ENCODE results near the gene GPC1.

DNA sequence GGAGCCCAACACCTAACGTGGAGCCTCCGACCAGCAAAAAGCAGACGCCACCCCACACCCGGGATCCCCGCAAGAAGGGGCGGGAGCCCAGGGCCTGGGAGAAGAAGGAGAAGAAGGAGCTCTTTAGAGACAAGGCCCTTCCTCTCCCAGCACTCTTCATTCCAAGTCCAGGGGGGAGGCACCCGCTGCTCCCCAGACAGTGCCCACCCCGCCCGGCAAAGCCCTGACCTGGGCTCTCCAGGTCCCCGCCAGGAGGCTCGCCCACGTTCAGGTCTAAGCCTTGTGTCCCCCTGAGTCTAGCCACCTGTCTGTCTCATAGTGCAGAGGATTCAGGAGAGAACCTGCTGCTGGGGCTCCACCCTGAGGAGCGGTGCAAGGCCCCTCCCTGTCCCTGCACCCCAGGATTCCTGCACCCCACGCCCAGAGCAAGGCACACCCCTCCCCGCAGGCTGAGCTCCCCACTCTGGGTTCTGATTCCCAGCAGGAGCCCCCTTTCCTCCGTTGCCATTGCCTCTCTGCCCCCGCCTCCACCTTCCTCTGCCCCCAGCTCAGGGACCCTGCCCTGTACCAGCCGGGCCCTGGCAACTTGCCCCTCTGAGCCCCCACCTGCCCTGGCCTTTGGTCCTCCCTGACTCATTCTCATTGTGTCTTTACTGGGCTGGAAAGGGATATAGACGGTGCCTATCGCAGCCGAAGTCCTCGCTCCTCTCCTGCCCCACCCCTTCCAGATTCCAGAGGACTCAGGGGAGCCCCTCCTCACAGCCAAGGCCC is 33.5 kb upstream of the GPC1 start:
- no peak for TF ChIP-seq CTCF (conservative IDR thresholded peaks at IDR 0.05; ENCODE audit: low read depth, low read length)
- TF ChIP-seq POLR2A (IDR thresholded peaks at IDR 0.05; ENCODE audit: low read depth, low read length): no peak
- no peak for TF ChIP-seq RAD21 (IDR thresholded peaks at IDR 0.05; ENCODE audit: low read length)
